HepG2 (cell line): ENCODE results near the gene PDLIM7.

Experiments used
- ATF7 ChIP-seq, 2 experiments: fragments of 450-650 bp in 1 of 2; sonication (generic) in 1 of 2; formaldehyde crosslinking in 1 of 2; IDR thresholded peaks; 2 replicates each; pipeline versions ENCODE4 v1.4.0 to v1.6.1; 2016 to 2020; ENCODE audit warnings: antibody characterized with exemption in 1 of 2, mild to moderate bottlenecking in 1 of 2, missing genetic modification reagents in 1 of 2
- CBFB ChIP-seq: sonication (generic); formaldehyde crosslinking; IDR thresholded peaks from 2 replicates; pipeline ENCODE4 v1.4.0; 2020; ENCODE audit warnings: missing genetic modification reagents
- POLR2A ChIP-seq, 2 experiments: IDR thresholded peaks; 2 replicates each; pipeline ENCODE4 v1.6.1; 2011; ENCODE audit warnings: low read depth in 2 of 2, low read length in 2 of 2, mild to moderate bottlenecking in 1 of 2, moderate library complexity in 1 of 2; ENCODE audit not compliant: insufficient read depth in 1 of 2
- ZBTB21 ChIP-seq: sonication (generic); formaldehyde crosslinking; IDR thresholded peaks from 2 replicates; pipeline ENCODE4 v1.4.0; 2020; ENCODE audit warnings: missing genetic modification reagents
- ZBTB8A ChIP-seq: sonication (generic); formaldehyde crosslinking; IDR thresholded peaks from 2 replicates; pipeline ENCODE4 v1.4.0; 2020; ENCODE audit warnings: mild to moderate bottlenecking, low read depth, missing genetic modification reagents, borderline replicate concordance
- ZFP36 ChIP-seq: fragments of 150-350 bp; IDR thresholded peaks from 2 replicates; pipeline ENCODE4 v1.6.1; 2018; ENCODE audit warnings: borderline replicate concordance, low read length, low read depth; ENCODE audit not compliant: partially characterized antibody
- ZNF251 ChIP-seq: sonication (generic); formaldehyde crosslinking; IDR thresholded peaks from 2 replicates; pipeline ENCODE4 v1.9.0; 2021; ENCODE audit warnings: mild to moderate bottlenecking, missing genetic modification reagents
- ZNF543 ChIP-seq: sonication (generic); formaldehyde crosslinking; IDR thresholded peaks from 2 replicates; pipeline ENCODE4 v1.4.0; 2020; ENCODE audit warnings: mild to moderate bottlenecking, missing genetic modification reagents
- ZNF790 ChIP-seq: sonication (generic); formaldehyde crosslinking; IDR thresholded peaks from 2 replicates; pipeline ENCODE4 v1.8.0; 2022; ENCODE audit warnings: missing genetic modification reagents, mild to moderate bottlenecking, borderline replicate concordance
- TF ChIP-seq, protein P1 (sequence below): IDR thresholded peaks from 2 replicates; pipeline ENCODE4 v1.6.1; 2016; ENCODE audit warnings: low read depth, borderline replicate concordance

DNA sequence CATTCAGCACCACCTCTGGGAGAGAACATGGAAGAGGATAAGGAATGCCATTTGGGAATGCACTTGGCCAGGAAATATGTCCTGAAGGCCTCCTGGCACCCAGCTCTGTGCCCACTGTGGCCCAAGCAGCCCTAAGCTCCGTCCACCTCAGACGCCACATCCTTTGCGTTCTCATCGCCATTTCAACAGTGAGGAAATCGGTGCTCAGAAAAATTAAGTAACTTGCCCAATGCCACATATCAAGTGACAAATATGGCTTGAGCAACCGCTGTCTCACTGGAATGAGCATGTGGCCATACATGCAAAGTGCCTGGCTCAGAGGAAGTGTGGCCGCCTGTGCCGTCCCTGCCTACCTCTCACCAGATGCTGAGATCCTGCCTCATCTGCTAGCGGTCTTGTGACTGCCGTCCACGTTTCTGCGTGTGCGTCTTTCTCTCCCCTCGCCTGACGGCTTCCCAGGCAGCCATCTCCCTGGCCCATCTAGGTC lies 13.2 kb upstream of the PDLIM7 start:
- TF ChIP-seq ZNF251 (CRISPR knock-in tag), result no peak
- no peak for TF ChIP-seq CBFB (CRISPR knock-in tag)
- no peak for TF ChIP-seq ZFP36
- no peak for TF ChIP-seq ATF7 (IDR thresholded peaks at IDR 0.05)
- no peak for TF ChIP-seq ATF7 (CRISPR knock-in tag; IDR thresholded peaks at IDR 0.05)
- TF ChIP-seq, protein P1, sequence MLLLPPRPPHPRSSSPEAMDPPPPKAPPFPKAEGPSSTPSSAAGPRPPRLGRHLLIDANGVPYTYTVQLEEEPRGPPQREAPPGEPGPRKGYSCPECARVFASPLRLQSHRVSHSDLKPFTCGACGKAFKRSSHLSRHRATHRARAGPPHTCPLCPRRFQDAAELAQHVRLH (CRISPR knock-in tag), result no peak
- TF ChIP-seq ZNF790 (CRISPR knock-in tag), result no peak
- TF ChIP-seq POLR2A (IDR thresholded peaks at IDR 0.05; ENCODE audit: insufficient read depth in 1 of 2, low read depth in 2 of 2, low read length in 2 of 2), result no peak
- TF ChIP-seq ZNF543 (CRISPR knock-in tag), result no peak
- TF ChIP-seq ZBTB8A (CRISPR knock-in tag), result no peak
- TF ChIP-seq ZBTB21, result no peak
